ENCODE data around the gene SPTAN1.

SPTAN1 gene

GRCh38 chr9:128546504-128546903 lies 5.9 kb upstream of the SPTAN1 start:
- no peak for TF ChIP-seq CTCF (IDR thresholded peaks at IDR 0.05; ENCODE audit: low read depth, low read length)
- DNase-seq (ENCODE audit: extremely low read depth, low read depth): no peak

- no peak for DNase-seq (ENCODE audit: extremely low read depth, low read depth)
- TF ChIP-seq CTCF (IDR thresholded peaks at IDR 0.05; ENCODE audit: low read depth, low read length): no peak
Measured at GRCh38 chr9:128548876-128549275, 3.5 kb upstream of the SPTAN1 start.

- no peak for DNase-seq (ENCODE audit: extremely low read depth, low read depth)
- no peak for TF ChIP-seq CTCF (IDR thresholded peaks at IDR 0.05; ENCODE audit: low read depth, low read length)
Measured at GRCh38 chr9:128550226-128550625, 2.2 kb upstream of the SPTAN1 start.

- DNase-seq (ENCODE audit: extremely low read depth, low read depth): no peak
- TF ChIP-seq CTCF (IDR thresholded peaks at IDR 0.05; ENCODE audit: low read depth, low read length): no peak
Measured at GRCh38 chr9:128550770-128551656, 1.4 kb upstream of the SPTAN1 start.

GRCh38 chr9:128551657-128552152 lies 682 bp upstream of the SPTAN1 start:
- TF ChIP-seq CTCF (IDR thresholded peaks at IDR 0.05; ENCODE audit: low read depth, low read length): no peak
- DNase-seq (ENCODE audit: extremely low read depth, low read depth): no peak

- no peak for DNase-seq (ENCODE audit: extremely low read depth, low read depth)
- no peak for TF ChIP-seq CTCF (IDR thresholded peaks at IDR 0.05; ENCODE audit: low read depth, low read length)
Measured at GRCh38 chr9:128552744-128553440, 505 bp downstream of the SPTAN1 start.

GRCh38 chr9:128553728-128554127 lies 1.3 kb downstream of the SPTAN1 start:
- DNase-seq (ENCODE audit: extremely low read depth, low read depth): peak; percentile 63
- no peak for TF ChIP-seq CTCF (IDR thresholded peaks at IDR 0.05; ENCODE audit: low read depth, low read length)

Data from AG09319 (cell line).